NCI-H2029 (cell line): ENCODE results near the gene CELF4.

Experiments
- DNase-seq: peaks from one replicate; lab custom pipeline; 2025; lab: John Stamatoyannopoulos, UW

CELF4 gene

DNA sequence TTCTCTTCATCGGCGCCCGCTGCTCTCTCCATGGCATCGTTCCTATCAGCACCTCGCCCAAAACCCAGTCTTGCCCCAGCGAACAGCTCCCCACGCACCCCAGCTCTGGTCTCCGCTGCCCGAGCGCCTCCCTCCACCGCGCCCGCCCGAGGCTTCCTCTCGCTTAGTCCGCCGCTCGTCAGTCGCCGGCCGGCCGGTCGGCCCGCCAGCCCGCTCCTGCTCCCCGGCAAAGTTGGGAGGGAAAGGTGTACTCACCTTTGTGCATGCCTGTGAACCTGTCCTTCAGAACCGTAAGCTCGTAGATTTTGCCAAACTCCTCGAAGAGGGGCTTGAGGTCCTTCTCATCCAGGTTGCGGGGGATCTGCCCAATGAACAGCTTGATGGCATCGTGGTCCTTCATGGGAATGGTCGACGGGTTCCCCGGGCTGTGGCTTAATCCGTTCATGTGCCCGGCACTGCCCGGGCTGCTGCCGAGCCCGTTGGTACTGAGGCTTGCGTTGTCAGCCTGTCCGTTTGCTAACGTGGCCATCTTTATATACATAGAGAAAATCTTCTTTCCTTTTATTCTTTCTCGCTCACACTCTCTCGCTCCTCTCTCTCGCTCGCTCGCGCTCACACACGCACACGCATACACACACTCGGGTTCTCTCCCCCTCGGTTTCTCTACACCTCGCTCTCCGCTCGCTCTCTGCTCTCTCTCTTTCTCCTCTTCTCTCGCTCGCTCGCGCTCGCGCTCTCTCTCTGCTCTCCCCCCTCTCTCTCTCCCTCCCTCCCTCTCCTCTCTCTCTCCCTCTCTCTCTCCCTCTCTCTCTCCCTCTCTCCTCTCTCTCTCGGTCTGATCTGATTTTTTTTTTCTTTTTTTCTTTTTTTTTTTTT is at the start of gene CELF4:
CELF4 (minus strand) TSS at position 698 of the 876 bp plus-strand sequence.
- DNase-seq = peak; percentile 47

DNA sequence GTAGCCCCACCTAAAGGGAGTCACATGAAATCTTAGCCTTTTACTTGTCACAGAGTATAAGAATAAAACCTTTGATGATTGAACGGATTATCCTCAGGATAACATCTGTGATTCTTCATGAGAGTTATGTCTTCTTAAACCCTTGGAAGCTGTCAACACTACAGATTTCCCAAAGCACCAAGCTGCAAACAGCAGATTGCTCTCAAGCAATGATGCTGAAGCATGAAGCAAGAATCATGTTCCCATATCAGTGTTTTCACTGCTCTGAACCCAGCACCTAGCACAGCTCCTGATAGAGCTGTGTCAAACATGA is 47.6 kb upstream of the CELF4 start:
- DNase-seq = no peak

GRCh38 chr18:37612524-37613252 is 47.1 kb upstream of the CELF4 start:
- DNase-seq = no peak

- DNase-seq = no peak
These were observed 46.1 kb upstream of the CELF4 start for GRCh38 chr18:37611614-37612279.

DNA sequence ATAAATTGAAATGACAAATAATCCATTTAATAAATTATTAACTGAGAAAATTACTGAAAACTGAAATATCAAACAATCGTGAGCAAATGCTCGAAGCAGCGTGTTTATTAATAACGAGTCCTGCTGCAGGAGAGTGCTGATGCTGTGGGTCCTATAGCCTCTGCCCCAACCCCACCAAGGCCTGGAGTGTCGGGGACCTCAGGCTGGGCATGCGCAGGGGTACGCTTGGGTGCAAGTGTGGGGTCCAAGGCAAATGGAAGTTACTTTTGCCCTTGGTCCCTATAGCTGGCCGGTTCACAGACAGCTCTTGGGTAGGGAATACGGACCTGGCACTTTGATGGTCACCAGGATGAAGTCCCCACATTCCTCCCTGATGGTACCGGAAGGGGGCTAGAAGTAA is 43.3 kb upstream of the CELF4 start:
- DNase-seq = no peak

GRCh38 chr18:37607281-37607680 is 41.7 kb upstream of the CELF4 start:
- DNase-seq = no peak

DNA sequence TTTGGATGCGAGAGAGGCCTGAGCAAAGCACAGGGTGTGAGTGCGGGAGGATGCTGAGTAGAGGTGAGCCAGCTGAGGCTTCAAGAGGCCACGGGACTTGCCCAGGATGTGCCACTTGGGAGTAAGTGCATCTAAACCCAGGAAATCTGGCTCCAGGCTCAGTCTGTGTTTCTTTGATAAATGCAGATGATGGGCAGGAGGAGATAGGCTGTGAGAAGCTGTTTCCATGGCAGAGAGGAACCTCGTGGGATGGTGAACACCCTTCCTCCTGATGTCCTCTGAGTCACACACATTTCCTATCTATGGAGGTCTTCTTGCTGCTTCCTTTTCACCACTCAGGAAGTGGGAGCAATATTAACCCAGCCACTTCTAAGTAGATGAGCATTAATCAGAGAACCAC is 38.4 kb upstream of the CELF4 start:
- DNase-seq = no peak

DNA sequence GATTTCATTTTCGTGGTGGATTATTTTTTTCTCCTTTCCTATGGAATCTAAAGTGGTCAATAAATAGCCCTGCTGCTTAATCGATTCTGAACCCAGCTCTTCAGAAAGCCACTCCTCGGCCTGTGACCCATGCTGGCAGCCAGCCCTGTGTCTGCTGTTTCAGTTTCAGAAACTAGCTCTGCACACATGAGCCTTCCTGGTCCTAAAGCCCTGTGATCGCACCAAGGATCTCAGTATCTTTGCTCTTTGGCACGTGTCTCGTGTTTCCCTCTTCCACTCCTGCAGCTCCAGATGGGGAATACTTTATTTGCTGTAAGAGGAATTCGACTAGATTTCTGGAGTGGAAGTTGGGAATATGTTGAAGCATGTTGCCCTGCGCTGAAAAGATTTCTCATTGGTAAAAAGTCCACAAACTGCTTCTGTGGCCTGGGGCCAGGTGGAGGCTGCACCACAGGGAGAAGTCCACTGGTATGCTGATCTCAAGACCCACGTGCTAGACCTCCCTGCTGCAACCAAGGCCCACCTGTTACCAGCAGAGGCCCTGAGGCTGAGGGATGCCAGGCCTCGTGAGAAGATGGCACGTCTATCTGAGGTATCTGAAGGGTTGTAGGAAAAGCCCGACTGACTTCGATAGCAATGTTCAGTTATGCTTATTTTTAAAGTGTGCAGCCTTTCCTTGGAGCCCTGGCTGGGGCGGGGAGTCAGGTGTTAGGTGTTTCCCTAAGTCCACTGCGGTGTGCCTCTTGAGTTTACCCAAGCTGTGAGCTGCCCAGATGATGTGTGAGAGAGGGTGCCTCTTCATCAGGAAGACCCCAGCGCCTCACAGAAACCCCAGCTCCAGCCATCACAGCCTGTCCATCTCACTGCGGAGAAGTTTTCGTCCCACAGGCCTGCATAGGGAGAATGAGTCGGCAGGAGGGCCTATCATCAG is 33.6 kb upstream of the CELF4 start:
- DNase-seq = no peak

DNA sequence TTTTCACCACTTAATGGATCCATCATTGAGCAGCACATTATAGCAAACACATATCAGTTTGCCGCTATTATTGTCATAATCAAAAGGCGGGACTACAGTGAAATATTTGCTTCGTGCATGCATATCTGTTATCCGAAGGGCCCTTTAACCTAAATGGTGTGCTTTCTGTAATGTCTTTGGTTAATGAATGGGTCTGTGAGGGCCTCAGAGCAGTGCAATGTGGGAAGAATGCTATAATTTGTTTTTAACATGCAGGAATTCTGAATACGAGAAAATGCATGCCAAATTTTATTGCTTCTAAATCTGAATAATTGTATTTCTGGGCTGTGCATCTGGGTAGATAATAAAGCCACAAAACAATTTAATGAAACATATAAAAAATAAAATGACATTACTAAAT is 32.8 kb upstream of the CELF4 start:
- DNase-seq = no peak

DNA sequence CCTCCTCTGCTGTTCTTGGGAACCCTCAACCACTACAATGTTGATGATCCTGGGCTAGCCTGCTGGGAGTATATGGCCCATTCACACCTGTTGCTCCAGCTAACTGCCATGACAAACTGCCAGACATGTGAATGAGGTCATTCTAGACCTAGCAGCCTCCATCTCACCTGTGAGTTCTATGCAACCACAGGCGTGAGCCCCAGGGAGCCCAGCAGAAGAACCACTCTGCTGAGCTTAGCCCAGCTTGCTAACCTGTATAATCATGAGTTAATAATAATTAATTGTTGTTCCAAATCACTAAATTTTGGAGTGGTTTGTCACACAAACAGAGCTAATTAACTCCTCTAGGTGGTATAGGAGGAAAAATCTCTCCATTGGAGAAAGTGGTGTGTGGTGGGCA is 24.7 kb upstream of the CELF4 start:
- DNase-seq = no peak

GRCh38 chr18:37588289-37588688 is 22.7 kb upstream of the CELF4 start:
- DNase-seq = no peak

GRCh38 chr18:37586656-37587225 is 21.1 kb upstream of the CELF4 start:
- DNase-seq = no peak

DNA sequence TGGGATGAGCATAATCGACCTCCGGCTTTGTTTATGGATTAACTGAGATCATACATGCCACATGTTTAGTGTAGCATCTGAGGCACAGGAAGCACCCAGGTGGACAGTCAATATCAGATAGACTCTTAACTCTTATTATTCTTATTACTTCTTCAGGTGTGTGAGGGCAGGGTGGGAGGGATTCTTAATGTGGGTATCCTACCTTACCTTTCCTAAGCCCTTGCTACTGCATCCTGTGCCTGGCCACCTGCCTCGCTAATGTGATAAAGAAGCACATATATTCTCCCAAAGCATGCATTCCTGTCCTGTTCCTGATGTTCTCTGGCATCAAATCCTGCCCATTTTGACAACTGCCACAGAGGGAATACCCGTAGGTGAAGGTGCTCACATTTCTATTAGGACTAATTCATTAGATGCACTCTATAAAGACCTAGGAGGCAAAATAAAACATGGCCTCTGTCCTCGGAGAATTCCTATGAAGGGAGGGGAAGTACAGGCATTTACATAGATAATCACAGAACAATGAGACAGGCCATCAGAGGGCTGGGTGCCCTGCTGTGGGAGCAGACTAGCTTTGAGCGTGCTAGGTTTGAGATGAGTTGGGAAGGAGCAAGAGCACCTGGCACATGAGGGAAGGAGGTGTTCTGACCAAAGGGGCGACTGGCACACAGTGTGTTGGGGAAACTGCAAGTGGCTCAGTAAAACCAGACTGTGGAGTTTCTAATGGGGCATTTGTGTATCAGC is 19.5 kb upstream of the CELF4 start:
- no peak for DNase-seq

DNA sequence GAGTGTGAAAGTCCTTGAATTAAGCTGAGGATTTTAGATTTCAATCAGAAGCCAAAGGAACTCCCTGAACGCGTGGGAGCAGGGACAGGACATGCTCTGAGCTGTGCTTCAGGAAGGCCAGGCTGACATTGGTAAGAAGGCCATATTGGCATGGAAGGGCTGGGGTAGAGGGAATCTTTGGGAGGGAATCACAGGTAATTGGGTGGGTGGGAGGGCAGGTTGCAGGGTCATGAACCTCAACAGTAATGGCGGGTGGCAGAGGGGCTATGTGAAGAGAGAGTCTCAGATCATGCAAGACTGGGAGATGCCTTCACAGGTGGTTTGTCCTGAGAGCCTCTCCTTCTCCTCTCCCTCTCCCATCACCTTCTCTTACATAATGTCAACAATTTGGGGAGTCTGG is 18.6 kb upstream of the CELF4 start:
- no peak for DNase-seq

- DNase-seq = no peak
These were observed 16.7 kb upstream of the CELF4 start for GRCh38 chr18:37582261-37582660.

DNA sequence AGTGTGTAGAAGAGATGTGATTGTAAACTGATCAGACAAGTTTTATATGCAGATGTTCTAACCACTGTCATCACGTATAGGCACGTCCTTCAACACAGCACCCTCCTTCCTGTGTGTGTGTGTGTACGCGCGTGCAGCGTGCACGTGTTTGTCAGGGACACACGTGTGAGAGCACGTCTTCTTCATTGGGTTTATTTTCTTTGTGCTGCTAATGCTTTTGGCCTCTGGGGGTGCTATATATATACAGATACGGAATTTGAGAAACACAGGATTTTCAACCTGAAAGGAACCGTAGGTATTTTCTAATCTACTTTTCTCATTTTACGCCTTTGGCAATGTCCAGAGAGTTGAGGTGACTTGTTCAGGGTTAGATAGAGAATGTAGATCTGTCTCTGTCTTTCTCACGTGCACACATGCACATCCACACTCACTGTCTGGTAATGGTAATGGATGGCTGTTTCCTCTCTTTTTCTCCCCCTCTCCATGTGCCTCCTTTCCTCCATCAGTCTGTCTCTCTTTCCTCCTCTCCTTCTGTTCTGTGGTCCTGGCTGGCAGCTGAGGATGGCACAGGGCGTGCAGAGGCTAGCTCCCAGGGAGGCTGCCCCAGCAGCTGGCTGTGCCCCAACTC is 13.4 kb upstream of the CELF4 start:
- DNase-seq = no peak

DNA sequence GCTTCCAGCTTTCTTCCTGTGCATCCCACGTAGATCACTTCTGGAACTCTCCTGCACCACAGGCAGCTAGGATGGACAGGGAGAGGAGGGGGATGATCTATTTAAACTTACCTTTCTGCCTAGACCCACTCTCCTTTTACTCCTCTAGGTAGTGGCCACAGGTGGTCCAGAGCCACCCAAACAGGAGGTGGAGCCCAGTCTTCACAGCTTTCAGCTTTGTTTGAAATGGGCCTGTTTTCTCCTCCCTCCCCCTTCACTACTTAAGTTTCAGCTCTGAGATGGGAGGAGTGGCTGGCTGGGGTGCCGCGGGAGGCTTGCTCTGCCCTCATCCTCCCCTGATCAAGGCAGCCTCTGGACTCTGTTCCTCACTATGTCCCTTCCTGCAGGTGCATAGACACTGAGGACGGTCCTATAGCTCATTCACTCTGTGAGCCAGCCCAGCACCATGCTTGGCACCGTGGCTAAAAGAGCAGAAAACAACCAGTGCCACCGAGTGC is 12.6 kb upstream of the CELF4 start:
- DNase-seq = no peak

DNA sequence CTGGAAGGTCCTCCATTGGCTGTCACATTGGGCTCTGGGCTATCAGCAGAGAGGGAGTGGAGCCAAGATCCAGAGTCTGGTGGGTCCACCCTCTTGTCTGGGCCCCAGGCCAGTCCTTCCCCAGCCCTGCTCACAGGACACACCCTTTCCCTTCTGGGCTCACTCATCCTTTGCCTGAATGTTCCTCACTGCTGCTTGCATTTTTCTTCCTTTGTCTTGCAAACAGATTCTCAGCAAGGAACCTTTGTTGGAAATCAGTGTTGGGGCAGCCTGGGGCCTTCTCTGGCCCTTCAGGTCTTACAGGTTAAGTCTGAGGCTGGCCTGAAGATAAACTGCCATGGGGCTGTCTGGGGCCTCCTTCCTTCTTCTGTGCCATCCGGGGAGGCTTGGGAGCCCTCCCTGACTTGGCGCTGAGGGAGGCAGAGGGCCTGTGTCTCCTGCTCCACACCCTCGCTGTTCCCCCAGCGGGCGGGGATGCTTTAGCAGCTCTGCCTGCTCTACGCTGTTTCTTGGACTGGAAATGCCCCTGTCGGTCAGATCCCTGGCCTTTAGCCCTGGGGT is 11.5 kb upstream of the CELF4 start:
- DNase-seq = no peak

GRCh38 chr18:37575646-37576045 is 10.0 kb upstream of the CELF4 start:
- DNase-seq = no peak

DNA sequence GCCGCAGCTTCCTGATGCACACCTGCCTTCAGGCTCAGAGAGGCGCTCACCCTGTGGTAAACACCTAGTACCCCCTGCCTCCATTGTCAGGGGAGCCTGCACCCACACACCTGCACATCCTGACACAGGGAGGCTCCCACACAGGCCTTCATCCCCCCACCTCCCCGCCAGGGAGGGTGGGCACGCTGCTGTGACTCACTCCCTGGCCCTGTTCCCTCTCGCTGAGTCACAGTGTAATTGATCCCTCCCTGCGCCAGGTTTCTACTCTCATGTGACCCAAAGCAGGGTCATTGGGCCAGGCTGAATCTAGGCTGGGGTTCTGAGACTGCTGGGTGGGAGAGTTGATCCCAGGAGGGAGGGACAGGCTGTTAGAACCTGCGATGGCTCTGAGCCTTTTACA is 8.5 kb upstream of the CELF4 start:
- DNase-seq = no peak
